Caki2 (cell line): Measurements from ENCODE around the gene LOXHD1. TPM values are rescaled to one million over a fixed set of nuclear protein-coding genes. Genes with fewer than 3 reads are reported as not detected.
A peak's percentile ranks its signal among the peaks of the same experiment; 100 is the strongest.

ENCODE experiments used
- DNase-seq: peaks from one replicate; pipeline ENCODE4 v3.0.0-alpha.2; 2015; ENCODE audit warnings: low read depth
- in situ Hi-C: cut with HindIII; loops from 2 replicates; pipeline ENCODE4 v1.10.0; 2016; ENCODE audit warnings: low sequenced_read_pairs, low pct_unique_long_range_greater_than_20kb, mixed read lengths
- total RNA-seq: library from RNA; depleted of rRNA; stranded (reverse); fragments of >200 nt; shearing (Covaris generic); gene quantifications from 2 replicates; pipeline ENCODE4 v1.2.3, GENCODE V29; 2014; ENCODE audit warnings: low replicate concordance

Gene LOXHD1
- total RNA-seq, 1 experiment from 2014 or later, result not detected

DNA sequence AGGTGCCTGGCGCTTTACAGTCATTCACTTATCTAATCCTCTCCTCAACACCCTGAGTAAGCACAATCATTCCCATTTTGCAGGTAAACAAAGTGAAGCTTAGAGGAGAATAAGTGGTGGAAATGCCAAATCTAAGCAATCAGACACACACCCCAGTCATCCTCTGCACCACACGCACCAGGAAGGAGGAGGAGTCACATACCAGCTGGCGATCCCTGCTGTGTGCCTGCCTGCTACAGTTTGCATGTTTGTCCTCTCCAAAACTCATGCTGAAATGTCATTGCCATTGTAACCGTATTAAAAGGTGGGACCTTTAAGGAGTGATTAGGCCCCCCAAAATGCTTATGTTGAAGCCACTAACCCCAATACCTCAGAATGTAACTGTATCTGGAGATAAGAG, 93.7 kb downstream of the LOXHD1 start:
- in situ Hi-C loops, result no loop called here
- DNase-seq, result no peak

DNA sequence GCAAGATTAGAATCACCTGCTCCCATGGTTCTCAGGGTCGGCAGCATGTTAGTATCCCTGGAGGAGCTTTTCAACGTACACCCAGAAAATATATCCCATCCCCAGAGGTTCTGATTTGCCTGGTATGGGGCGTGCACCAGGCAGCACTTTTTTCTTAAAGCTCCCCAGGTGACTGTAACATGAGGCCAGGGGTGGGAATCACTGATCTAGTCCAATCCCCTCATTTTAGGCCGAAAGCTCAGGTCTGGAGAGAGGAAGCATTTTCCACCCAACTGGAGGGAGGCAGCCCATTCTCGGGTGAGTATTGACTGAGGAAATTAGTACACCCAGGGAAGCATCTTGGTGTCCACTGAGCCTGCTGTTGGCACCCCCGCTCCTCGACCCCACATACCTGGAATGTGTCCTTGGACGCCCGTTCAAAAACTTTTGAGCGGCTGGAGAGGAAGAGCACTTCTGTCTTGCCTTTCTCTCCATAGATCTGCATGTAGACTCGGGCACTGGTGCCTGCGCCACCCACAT, 94.3 kb downstream of the LOXHD1 start:
- in situ Hi-C loops, result no loop called here
- no peak for DNase-seq

DNA sequence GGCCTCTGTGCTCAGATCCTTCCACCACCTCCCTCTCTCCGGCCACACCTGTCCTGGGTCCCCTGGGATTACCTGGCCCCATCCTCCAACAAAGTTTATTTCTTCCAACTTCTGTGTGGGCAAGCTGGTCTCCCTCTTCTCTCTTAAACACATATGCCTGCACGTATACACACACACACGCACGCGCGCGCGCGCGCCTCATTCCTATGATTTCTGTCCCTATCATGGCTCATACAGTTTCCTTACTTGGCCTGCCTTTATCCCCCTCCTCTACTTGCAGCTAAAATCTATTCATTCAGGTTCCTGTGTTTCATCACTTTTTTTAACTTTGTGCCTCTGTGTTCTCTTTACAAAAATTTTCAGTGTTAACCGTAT, 96.4 kb downstream of the LOXHD1 start:
- no peak for DNase-seq
- in situ Hi-C loops, result no loop called here

DNA sequence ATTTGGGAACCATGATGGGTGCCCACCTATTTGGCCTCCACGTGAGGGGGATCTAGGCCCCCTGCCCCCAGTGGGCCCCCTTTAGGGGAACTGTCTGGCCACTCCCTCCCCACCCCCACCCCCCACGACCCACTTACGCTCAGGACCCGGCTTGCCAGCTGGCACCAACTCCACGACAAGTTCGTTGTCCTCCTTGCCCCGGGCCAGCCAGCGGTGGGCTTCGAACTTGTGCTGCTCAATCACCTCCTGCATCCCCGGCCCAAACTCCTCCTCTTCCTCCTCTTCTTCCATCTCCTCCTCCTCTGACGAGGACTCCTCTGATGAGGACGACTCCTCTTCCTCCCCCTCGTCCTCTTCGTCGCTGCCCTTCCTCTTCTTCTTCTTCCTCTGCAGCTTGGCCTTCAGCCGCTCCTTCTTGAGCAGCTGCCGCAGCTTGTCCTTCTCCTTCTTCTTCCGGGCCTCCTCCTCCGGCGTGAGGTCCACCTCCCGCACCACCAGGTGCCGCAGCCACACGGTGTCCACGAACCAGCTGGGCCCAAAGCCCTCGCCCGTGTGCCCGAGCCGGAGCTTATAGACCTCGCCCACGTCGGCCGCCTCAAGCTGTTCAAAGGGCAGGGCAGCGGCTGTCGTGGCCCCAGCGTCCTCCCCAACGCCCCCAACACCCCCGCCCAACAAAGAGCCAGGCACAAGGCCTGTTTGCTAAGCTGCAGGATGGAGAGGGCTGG, 96.9 kb downstream of the LOXHD1 start:
- DNase-seq, result no peak
- in situ Hi-C loops, result no loop called here

GRCh38 chr18:46559296-46559695, 97.7 kb downstream of the LOXHD1 start:
- in situ Hi-C loops, result no loop called here
- DNase-seq, result no peak

DNA sequence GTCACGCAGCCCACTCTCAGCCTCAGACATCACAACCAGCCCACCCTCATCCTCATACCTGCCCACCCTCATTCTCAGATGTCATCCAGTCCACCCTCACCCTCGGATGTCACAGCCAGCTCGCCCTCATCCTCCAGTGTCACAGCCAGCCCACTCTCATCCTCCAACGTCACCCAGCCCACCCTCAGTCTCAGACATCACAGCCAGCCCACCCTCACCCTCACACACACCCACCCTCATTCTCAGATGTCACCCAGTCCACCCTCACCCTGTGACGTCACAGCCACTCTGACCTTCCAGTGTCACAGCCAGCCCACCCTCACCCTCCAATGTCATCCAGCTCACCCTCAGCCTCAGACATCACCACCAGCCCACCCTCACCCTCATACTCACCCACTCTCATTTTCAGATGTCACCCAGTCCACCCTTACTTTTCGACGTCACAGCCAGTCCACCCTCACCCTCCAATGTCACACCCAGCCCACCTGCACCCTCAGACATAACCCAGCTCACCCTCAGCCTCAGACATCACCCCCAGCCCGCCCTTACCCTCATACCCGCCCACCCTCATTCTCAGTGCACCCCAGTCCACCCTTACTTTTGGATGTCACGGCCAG, 100.3 kb downstream of the LOXHD1 start:
- no peak for DNase-seq
- in situ Hi-C loops, result no loop called here

GRCh38 chr18:46555724-46556123, 101.3 kb downstream of the LOXHD1 start:
- in situ Hi-C loops, result no loop called here

DNA sequence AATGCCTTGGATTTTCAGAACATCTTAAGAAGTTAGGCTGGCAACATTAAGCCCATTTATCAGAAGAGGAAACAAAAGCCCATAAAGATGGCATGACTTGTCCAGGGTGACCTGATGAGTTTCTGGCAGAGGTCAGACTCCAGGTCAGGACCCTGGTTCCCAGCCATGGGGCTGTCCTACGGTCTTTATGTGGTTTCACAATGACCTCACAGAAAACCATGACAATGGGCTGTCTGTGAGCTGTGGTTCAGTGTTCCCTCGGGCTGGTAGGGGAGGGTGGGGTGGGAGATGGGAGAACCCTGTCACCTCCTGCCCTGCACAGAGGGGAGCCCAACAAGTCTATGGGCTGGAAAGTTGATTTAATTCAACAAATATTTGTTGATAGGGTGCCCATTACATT, 101.8 kb downstream of the LOXHD1 start:
- in situ Hi-C loops, result no loop called here
- DNase-seq, result no peak

More at GRCh38 chr18:46555724-46556123, 101.3 kb downstream of the LOXHD1 start:
- DNase-seq, result no peak

- DNase-seq, result no peak
- in situ Hi-C loops, result no loop called here
These were observed 102.5 kb downstream of the LOXHD1 start for GRCh38 chr18:46554406-46555080.

DNA sequence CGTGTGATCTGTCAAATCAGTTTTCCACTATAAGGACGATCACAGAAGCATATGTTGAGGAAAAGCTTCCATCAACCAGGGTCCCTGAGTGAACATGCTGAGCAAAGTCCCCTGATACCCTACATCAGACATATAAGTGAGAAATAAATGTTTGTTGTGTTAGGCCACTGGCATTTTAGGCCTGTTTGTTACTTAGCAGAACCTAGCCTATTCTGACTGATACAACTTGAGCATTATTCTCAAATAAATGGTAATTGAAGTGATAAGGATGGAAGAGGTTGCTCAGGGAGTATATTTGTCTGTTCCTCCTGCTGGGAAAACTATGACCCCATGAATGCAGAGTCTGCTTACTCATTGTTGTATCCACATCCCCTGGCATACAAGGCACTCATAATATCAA, 106.4 kb downstream of the LOXHD1 start:
- no peak for DNase-seq
- in situ Hi-C loops, result no loop called here

- no peak for DNase-seq
- in situ Hi-C loops, result no loop called here
These were observed 109.5 kb downstream of the LOXHD1 start for GRCh38 chr18:46547520-46547919.

- in situ Hi-C loops, result no loop called here
These were observed 110.8 kb downstream of the LOXHD1 start for GRCh38 chr18:46546111-46546640.

GRCh38 chr18:46542545-46542944, 114.5 kb downstream of the LOXHD1 start:
- DNase-seq, result peak; percentile 15
- in situ Hi-C loops, result no loop called here

More at GRCh38 chr18:46546111-46546640, 110.8 kb downstream of the LOXHD1 start:
- DNase-seq, result no peak

GRCh38 chr18:46541626-46542189, 115.3 kb downstream of the LOXHD1 start:
- no peak for DNase-seq
- in situ Hi-C loops, result no loop called here

GRCh38 chr18:46538376-46538775, 118.6 kb downstream of the LOXHD1 start:
- in situ Hi-C loops, result no loop called here
- DNase-seq, result no peak

- in situ Hi-C loops, result no loop called here
- peak; percentile 53 for DNase-seq
These were observed 120.7 kb downstream of the LOXHD1 start for GRCh38 chr18:46536215-46536874.

- DNase-seq, result no peak
- in situ Hi-C loops, result no loop called here
These were observed 125.5 kb downstream of the LOXHD1 start for GRCh38 chr18:46531482-46531881.

DNA sequence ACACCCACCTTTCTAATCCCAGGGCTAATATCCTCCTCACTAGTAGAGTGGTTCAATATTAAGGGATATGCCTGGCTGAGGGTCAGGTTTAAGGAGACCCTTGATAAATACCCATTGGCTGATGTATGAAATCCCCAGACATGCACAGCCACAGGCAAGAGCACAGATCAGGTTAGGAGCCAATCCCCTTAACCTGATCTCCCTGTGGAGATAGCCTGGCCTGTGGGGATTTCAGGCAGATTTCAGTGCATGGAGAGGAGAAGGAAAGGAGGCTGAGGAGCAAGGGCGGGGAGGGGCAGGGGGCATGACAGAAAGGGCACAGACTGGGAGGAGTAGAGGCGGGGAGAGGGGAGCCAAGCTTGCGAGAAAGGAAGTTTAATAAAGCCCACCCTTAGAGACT, 129.0 kb downstream of the LOXHD1 start:
- in situ Hi-C loops, result no loop called here
- DNase-seq, result no peak
